Measurements from ENCODE around the gene BUB1B.

The BUB1B gene

DNA sequence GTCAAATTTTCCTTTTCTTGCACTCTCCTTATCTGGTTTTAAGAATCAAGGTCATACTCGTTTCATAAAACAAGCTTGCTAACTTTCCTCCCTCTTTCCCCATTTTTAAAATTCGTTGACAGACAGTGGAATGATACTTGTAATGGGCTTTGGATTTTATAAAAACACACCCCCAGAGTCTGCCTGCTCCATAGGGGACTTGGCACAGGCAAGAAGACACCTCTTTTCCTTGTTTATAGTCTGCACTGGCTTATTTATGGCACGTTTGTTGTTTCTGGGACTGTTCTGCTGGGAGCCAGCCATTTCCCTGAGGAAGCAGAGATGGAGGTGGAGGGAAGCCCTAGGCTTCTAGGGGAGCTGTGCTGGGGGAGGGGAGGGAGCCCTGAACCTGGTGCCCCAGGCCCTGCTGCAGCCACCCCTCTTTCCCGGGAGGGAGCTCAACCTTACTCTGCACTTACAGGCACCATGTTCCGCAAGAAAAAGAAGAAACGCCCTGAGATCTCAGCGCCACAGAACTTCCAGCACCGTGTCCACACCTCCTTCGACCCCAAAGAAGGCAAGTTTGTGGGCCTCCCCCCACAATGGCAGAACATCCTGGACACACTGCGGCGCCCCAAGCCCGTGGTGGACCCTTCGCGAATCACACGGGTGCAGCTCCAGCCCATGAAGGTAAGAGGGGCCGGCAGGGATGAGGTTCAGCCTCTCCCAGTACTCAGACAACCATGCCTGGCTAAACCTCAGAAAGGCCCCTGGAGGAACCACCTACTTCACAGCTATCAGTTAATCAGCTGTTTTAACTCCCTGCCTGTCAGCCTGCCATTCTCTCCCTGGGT is 103.7 kb downstream of the BUB1B start:
- DNase-seq (ENCODE audit: low spot score in 2 of 2) (no peak), ATAC-seq (no peak)
- H3K4me3 Mint-ChIP-seq = no peak overlapping the region
- H3K36me3 Mint-ChIP-seq = no peaks in the 10 kb centered on the region
- no peaks in the 10 kb centered on the region for H3K4me1 Mint-ChIP-seq
- no peaks in the 10 kb centered on the region for H3K9me3 Mint-ChIP-seq
- no peak overlapping the region for H3K27ac Mint-ChIP-seq

DNA sequence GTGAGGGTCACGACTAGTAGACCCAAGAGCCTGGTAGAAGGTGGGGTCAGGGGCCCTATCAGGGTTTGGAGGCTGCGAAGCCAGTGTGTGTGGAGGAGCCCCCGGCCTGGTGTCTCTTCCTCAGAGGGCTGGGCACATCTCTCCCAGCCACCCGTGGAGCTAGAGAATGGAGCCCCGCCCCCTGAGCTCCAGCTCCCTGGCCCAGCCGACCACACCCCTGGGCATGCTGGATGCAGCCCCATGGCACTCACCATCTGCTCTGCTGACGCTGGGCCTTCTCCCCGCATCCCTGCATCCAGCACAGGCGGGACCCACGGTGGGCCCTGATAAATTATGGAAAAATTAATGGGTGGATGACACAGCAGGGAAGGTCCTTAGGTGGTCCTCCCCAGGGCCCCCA is 104.5 kb downstream of the BUB1B start:
- H3K4me1 Mint-ChIP-seq = no peaks in the 10 kb centered on the region
- H3K36me3 Mint-ChIP-seq = no peaks in the 10 kb centered on the region
- DNase-seq (ENCODE audit: low spot score in 2 of 2) (no peak), ATAC-seq (no peak)
- no peak overlapping the region for H3K27ac Mint-ChIP-seq
- no peaks in the 10 kb centered on the region for H3K9me3 Mint-ChIP-seq
- no peak overlapping the region for H3K4me3 Mint-ChIP-seq

DNA sequence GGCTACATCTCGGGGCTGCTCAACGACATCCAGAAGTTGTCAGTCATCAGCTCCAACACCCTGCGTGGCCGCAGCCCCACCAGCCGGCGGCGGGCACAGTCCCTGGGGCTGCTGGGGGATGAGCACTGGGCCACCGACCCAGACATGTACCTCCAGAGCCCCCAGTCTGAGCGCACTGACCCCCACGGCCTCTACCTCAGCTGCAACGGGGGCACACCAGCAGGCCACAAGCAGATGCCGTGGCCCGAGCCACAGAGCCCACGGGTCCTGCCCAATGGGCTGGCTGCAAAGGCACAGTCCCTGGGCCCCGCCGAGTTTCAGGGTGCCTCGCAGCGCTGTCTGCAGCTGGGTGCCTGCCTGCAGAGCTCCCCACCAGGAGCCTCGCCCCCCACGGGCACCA is 105.0 kb downstream of the BUB1B start:
- no peak for DNase-seq (ENCODE audit: low spot score in 2 of 2)
- H3K9me3 Mint-ChIP-seq = no peaks in the 10 kb centered on the region
- no peak overlapping the region for H3K4me3 Mint-ChIP-seq
- H3K36me3 Mint-ChIP-seq = no peaks in the 10 kb centered on the region
- H3K4me1 Mint-ChIP-seq = no peaks in the 10 kb centered on the region
- no peak for ATAC-seq
- no peak overlapping the region for H3K27ac Mint-ChIP-seq

DNA sequence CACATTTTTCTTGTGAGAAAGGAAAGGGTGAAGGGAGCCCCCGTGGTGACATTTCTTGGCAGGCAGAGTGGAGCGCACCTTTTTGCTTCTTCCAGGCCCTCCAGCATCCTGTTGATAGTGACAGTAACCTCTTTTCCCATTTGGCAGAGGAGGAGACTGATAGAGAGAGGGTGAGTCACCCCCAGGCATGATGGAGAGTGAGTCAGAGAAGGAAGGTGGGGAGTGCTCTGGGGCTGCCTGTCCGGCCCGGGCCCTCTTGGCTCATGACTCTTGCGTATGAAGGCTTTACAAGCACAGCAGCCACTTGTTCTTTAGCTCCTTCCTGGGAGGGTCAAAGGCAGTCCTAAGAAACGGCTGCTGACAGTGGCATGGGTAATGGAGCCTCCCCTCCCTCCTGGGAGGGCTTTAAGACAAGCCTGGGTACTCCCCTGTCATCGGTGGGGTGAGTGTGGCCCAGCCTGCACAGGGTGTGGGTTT is 106.0 kb downstream of the BUB1B start:
- DNase-seq (ENCODE audit: low spot score in 2 of 2) (no peak), ATAC-seq (peak; percentile 66)
- no peak overlapping the region for H3K27ac Mint-ChIP-seq
- H3K9me3 Mint-ChIP-seq = no peaks in the 10 kb centered on the region
- H3K4me3 Mint-ChIP-seq = no peak overlapping the region
- H3K36me3 Mint-ChIP-seq = no peaks in the 10 kb centered on the region
- no peaks in the 10 kb centered on the region for H3K4me1 Mint-ChIP-seq

DNA sequence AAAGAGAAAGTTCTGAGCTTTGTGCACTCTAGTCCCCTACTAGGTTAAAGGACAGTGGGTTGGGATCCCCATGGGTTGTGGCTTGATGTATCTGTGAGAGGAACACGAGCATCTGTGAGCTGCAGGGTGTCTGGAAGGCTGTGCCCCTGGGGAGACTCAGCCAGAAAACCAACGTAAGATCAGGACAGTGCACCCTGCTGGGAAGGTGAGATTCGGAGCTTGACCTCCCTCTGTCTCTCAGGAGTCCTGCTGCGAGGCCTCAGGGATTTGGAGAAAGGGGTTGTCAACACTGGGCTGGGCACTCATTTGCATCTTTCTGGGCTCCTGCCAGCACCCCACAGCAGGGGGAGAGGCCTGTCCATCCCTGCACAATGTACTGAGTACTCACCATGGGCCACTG is 106.8 kb downstream of the BUB1B start:
- no peak overlapping the region for H3K27ac Mint-ChIP-seq
- no peaks in the 10 kb centered on the region for H3K36me3 Mint-ChIP-seq
- no peaks in the 10 kb centered on the region for H3K4me1 Mint-ChIP-seq
- ATAC-seq = no peak
- no peaks in the 10 kb centered on the region for H3K9me3 Mint-ChIP-seq
- H3K4me3 Mint-ChIP-seq = no peak overlapping the region
- DNase-seq (ENCODE audit: low spot score in 2 of 2) = no peak

DNA sequence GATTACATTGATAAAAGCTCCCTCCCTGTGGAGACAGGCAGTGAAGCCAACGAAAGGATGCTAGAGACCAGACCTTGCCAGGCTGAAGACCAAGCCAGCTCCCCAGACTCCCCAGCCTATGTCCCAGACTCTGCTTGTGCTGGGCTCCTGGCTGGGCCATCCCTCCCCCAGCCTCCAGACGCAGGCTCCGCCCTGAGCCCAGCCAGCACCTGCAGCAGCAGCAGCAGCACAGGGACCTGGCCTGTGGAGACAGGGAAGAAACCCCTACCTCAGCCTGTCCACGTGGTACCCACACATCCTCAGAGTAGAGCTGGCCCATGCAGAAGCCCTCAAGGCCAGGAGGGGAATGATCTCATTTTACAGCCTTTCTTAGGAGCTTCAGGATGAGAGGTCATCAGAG is 108.7 kb downstream of the BUB1B start:
- no peak overlapping the region for H3K4me3 Mint-ChIP-seq
- ATAC-seq (no peak), DNase-seq (ENCODE audit: low spot score in 2 of 2) (no peak)
- no peaks in the 10 kb centered on the region for H3K9me3 Mint-ChIP-seq
- no peaks in the 10 kb centered on the region for H3K36me3 Mint-ChIP-seq
- H3K4me1 Mint-ChIP-seq = peaks cover 3% of the 10 kb centered on the region
- H3K27ac Mint-ChIP-seq = no peak overlapping the region

DNA sequence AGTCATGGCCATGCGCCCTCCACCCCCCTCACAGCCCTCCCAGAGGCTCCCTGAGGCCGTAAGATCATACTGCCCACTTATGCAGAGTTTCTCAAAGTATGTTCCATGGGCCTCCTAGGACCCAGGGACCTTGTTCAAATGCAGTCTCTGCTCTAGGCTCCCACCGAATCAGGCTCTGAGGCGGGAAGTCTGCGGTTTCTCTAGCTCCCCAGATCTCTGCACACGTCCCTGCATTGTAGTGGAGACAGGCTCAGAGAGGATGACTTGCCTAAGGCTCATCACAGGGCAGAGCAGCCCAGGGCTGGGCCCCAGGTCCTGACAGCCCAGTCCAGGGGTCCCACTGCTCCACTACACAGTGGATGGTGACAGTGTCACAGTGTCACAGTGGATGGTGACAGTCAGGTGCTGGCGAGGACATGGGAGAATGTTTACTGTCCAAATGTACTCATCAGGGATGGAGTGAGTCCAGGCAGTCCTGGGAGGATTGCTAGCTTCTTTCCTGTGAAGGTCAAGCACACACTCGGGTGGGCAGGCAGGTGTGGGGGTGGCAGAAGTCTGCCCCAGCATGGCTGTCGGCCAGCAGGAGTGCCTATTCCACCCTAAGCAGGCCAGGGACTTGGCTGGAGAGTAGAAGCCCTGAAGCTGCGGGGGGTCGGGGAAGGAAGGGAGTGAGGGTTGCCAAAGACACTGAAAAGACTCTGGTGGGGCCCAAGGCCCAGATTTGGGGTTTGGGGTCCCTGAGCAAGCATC is 109.6 kb downstream of the BUB1B start:
- ATAC-seq = no peak
- no peak for DNase-seq (ENCODE audit: low spot score in 2 of 2)
- H3K36me3 Mint-ChIP-seq = no peaks in the 10 kb centered on the region
- peak overlapping the region; percentile 54 for H3K27ac Mint-ChIP-seq
- no peak overlapping the region for H3K4me3 Mint-ChIP-seq
- peaks cover 6% of the 10 kb centered on the region for H3K4me1 Mint-ChIP-seq
- no peaks in the 10 kb centered on the region for H3K9me3 Mint-ChIP-seq
